DMS 273 treated with DMSO at 0.1 percent for 48 hours (cell line): Measurements from ENCODE around the gene UCP1.

Source experiments
- DNase-seq: peaks from one replicate; lab custom pipeline; 2025; lab: John Stamatoyannopoulos, UW

UCP1 gene

GRCh38 chr4:140568507-140569306 is at the start of gene UCP1:
TSS of gene UCP1 (minus strand) at chr4:140568961. CDS start at chr4:140568729, 232 bp downstream.
- no peak for DNase-seq

- no peak for DNase-seq
Measured at GRCh38 chr4:140617499-140618248, 48.9 kb upstream of the UCP1 start.

- no peak for DNase-seq
Measured at GRCh38 chr4:140615451-140615850, 46.7 kb upstream of the UCP1 start.

GRCh38 chr4:140612357-140612756 is 43.6 kb upstream of the UCP1 start:
- DNase-seq: no peak

- no peak for DNase-seq
Measured at GRCh38 chr4:140611854-140612253, 43.1 kb upstream of the UCP1 start.

- peak; percentile 3 for DNase-seq
Measured at GRCh38 chr4:140609548-140610425, 41.0 kb upstream of the UCP1 start.

GRCh38 chr4:140607852-140608251 is 39.1 kb upstream of the UCP1 start:
- no peak for DNase-seq

- no peak for DNase-seq
Measured at GRCh38 chr4:140604544-140604943, 35.8 kb upstream of the UCP1 start.

- DNase-seq: no peak
Measured at GRCh38 chr4:140603286-140603685, 34.5 kb upstream of the UCP1 start.

- DNase-seq: no peak
Measured at GRCh38 chr4:140602714-140603113, 34.0 kb upstream of the UCP1 start.

GRCh38 chr4:140600408-140600807 is 31.6 kb upstream of the UCP1 start:
- no peak for DNase-seq

GRCh38 chr4:140595065-140595464 is 26.3 kb upstream of the UCP1 start:
- DNase-seq: no peak

GRCh38 chr4:140584439-140584838 is 15.7 kb upstream of the UCP1 start:
- DNase-seq: no peak

GRCh38 chr4:140581078-140581477 is 12.3 kb upstream of the UCP1 start:
- no peak for DNase-seq

- DNase-seq: no peak
Measured at GRCh38 chr4:140579278-140579677, 10.5 kb upstream of the UCP1 start.

- DNase-seq: no peak
Measured at GRCh38 chr4:140575489-140575888, 6.7 kb upstream of the UCP1 start.

GRCh38 chr4:140571620-140572019 is 2.9 kb upstream of the UCP1 start:
- no peak for DNase-seq

GRCh38 chr4:140569307-140569638 is 512 bp upstream of the UCP1 start:
- DNase-seq: no peak

- no peak for DNase-seq
Measured at GRCh38 chr4:140559696-140560095, 9.1 kb downstream of the UCP1 start.

- no peak for DNase-seq
Measured at GRCh38 chr4:140557831-140558435, 10.8 kb downstream of the UCP1 start.

- DNase-seq: no peak
Measured at GRCh38 chr4:140556372-140557085, 12.2 kb downstream of the UCP1 start.
